Measurements from ENCODE around the gene NOS3. TPM values are rescaled to one million over a fixed set of nuclear protein-coding genes. Genes with fewer than 3 reads are reported as not detected.
A peak's percentile ranks its signal among the peaks of the same experiment; 100 is the strongest.

NOS3 gene
- total and polyA plus RNA-seq, 2 of the 13 experiments (the other 11 are each of a cell fraction or from before 2014, with no cell fraction given): 3.7 to 7.5 TPM

DNA sequence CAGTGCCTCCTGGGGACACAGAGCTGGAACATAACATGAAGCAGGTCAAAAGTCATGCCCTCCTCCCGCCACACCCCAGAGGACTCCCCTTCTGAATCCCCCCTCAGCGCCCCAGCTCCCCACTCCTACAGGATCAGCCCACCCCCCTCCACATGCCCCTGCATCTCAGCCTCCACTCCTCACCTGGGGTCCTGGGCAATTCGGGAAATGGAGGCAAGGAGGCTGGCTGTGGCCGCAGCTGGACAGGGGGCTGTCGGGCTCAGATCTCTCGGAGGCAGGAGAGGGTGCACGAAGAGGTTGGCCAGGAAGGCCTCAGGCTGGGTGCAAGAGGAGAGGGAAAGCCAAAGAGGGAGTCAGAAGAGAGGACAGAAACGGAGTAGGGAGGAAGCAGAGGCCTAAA, 25.7 kb downstream of the NOS3 start:
- Histone ChIP-seq H3K27me3 (ENCODE audit: control insufficient read depth in 1 of 2, insufficient read depth in 2 of 2, low read length in 2 of 2) (peaks cover 9 to 33% of the 10 kb centered on the region in 2 experiments), H3K9me3 (ENCODE audit: low read length) (no peaks in the 10 kb centered on the region), H3K4me1 (ENCODE audit: insufficient read depth, low read length) (peaks cover 56% of the 10 kb centered on the region), H3K27ac (ENCODE audit: extremely low read length, insufficient read depth, low read length) (no peak overlapping the region), H3K4me3 (replicated peaks in 1 of 3; ENCODE audit: insufficient read depth in 1 of 3, low read depth in 2 of 3, low read length in 3 of 3) (no peak overlapping the region), H2AFZ (ENCODE audit: low read length) (no peak overlapping the region), H3K36me3 (replicated peaks in 1 of 2; ENCODE audit: control insufficient read depth in 1 of 2, insufficient read depth in 2 of 2, low read length in 2 of 2) (no peaks in the 10 kb centered on the region; a peak in 1 of 5 replicates), H3K9ac (ENCODE audit: insufficient read depth, low read depth, low read length) (no peak overlapping the region), H3K79me2 (ENCODE audit: insufficient read depth, low read length) (no peaks in the 10 kb centered on the region), H3K4me2 (ENCODE audit: low read depth, low read length) (no peak overlapping the region), H4K20me1 (ENCODE audit: insufficient read depth, low read length) (no peaks in the 10 kb centered on the region)
- FAIRE-seq: no peak
- BruUV-seq (replicated peaks): no TSS peak
- no peak for ATAC-seq
- POLR2A ChIA-PET: no interaction called here
- 52% methylated on average over 7 of the region's 8 CpGs for WGBS (ENCODE audit: low lambda C conversion rate)
- no peak for DNase-seq (ENCODE audit: low spot score)
- in situ Hi-C loops (cut with HindIII; ENCODE audit: extremely low pct_ligation_motif_present, low pct_unique_long_range_greater_than_20kb) (no loop called here), intact Hi-C loops (cut with micrococcal nuclease; ENCODE audit: unreplicated experiment) (no loop called here)
- CTCF ChIA-PET (ENCODE audit: low intra/inter-chr PET ratio, low total read pairs): no interaction called here
- TF ChIP-seq ATF7-NPFF (CRISPR knock-in tag; IDR thresholded peaks at IDR 0.05; ENCODE audit: low read depth): no peak
- TF ChIP-seq GLI4 (CRISPR knock-in tag; IDR thresholded peaks at IDR 0.05; ENCODE audit: borderline replicate concordance): no peak
- TF ChIP-seq REL (CRISPR knock-in tag; conservative IDR thresholded peaks at IDR 0.05): 0 out of 2 replicates have a peak, but pooled peaks have one; percentile 9

DNA sequence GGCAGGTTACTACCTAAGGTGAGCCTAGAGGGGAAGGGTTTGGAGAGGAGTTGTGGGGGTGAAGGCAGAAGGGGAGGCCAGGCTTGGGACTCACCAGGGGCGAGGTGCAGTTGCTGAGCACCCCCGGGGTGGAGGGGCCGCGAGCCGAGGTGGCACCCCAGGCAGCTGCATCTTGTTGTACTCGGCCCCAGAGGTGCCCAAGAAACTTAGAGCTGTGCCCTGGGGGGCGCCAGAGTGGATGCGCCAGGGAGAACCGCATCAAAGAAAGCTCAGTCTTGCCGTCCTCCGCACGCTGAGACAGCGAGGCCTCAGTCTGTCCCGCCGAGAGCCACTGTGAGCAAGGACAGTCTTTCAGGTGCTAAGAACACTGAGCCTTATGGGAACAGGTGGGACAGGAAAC, 26.1 kb downstream of the NOS3 start:
- no peak for FAIRE-seq
- POLR2A ChIA-PET: no interaction called here
- TF ChIP-seq THAP11 (CRISPR knock-in tag; IDR thresholded peaks at IDR 0.05) (no peak), ZNF749 (CRISPR knock-in tag; IDR thresholded peaks at IDR 0.05; ENCODE audit: borderline replicate concordance) (no peak), ZNF10 (CRISPR knock-in tag; IDR thresholded peaks at IDR 0.05; ENCODE audit: borderline replicate concordance, low read depth) (no peak), CREB1 (IDR thresholded peaks at IDR 0.05) (no peak), CREB1 (CRISPR knock-in tag; IDR thresholded peaks at IDR 0.05) (no peak), ZNF30 (CRISPR knock-in tag; IDR thresholded peaks at IDR 0.05) (no peak), ZNF3 (CRISPR knock-in tag; IDR thresholded peaks at IDR 0.05) (no peak), RXRB (CRISPR knock-in tag; IDR thresholded peaks at IDR 0.05; ENCODE audit: borderline replicate concordance) (no peak), ZNF274 (CRISPR knock-in tag; IDR thresholded peaks at IDR 0.05) (no peak), FOXC1 (CRISPR knock-in tag; IDR thresholded peaks at IDR 0.05; ENCODE audit: borderline replicate concordance) (no peak), NR2F6 (IDR thresholded peaks at IDR 0.05) (no peak), NR2F6 (CRISPR knock-in tag; IDR thresholded peaks at IDR 0.05) (no peak)
- TF ChIP-seq, protein P1, sequence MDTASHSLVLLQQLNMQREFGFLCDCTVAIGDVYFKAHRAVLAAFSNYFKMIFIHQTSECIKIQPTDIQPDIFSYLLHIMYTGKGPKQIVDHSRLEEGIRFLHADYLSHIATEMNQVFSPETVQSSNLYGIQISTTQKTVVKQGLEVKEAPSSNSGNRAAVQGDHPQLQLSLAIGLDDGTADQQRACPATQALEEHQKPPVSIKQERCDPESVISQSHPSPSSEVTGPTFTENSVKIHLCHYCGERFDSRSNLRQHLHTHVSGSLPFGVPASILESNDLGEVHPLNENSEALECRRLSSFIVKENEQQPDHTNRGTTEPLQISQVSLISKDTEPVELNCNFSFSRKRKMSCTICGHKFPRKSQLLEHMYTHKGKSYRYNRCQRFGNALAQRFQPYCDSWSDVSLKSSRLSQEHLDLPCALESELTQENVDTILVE (CRISPR knock-in tag; IDR thresholded peaks at IDR 0.05): no peak
- TF ChIP-seq, protein P2, sequence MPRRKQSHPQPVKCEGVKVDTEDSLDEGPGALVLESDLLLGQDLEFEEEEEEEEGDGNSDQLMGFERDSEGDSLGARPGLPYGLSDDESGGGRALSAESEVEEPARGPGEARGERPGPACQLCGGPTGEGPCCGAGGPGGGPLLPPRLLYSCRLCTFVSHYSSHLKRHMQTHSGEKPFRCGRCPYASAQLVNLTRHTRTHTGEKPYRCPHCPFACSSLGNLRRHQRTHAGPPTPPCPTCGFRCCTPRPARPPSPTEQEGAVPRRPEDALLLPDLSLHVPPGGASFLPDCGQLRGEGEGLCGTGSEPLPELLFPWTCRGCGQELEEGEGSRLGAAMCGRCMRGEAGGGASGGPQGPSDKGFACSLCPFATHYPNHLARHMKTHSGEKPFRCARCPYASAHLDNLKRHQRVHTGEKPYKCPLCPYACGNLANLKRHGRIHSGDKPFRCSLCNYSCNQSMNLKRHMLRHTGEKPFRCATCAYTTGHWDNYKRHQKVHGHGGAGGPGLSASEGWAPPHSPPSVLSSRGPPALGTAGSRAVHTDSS (CRISPR knock-in tag; conservative IDR thresholded peaks at IDR 0.05): no peak
- TF ChIP-seq, protein P3, sequence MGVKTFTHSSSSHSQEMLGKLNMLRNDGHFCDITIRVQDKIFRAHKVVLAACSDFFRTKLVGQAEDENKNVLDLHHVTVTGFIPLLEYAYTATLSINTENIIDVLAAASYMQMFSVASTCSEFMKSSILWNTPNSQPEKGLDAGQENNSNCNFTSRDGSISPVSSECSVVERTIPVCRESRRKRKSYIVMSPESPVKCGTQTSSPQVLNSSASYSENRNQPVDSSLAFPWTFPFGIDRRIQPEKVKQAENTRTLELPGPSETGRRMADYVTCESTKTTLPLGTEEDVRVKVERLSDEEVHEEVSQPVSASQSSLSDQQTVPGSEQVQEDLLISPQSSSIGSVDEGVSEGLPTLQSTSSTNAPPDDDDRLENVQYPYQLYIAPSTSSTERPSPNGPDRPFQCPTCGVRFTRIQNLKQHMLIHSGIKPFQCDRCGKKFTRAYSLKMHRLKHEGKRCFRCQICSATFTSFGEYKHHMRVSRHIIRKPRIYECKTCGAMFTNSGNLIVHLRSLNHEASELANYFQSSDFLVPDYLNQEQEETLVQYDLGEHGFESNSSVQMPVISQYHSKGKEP (CRISPR knock-in tag; IDR thresholded peaks at IDR 0.05): no peak

More for the DNA sequence above, 26.1 kb downstream of the NOS3 start:
- in situ Hi-C loops (cut with HindIII; ENCODE audit: extremely low pct_ligation_motif_present, low pct_unique_long_range_greater_than_20kb): no loop called here
- ATAC-seq: no peak
- H3K9me3 ChIP-seq (ENCODE audit: low read length): no peaks in the 10 kb centered on the region
- no peak overlapping the region for H2AFZ ChIP-seq (ENCODE audit: low read length)
- no TSS peak for BruUV-seq (replicated peaks)
- CTCF ChIA-PET (ENCODE audit: low intra/inter-chr PET ratio, low total read pairs): no interaction called here
- peaks cover 56% of the 10 kb centered on the region for H3K4me1 ChIP-seq (ENCODE audit: insufficient read depth, low read length)
- H3K36me3 ChIP-seq (replicated peaks in 1 of 2; ENCODE audit: control insufficient read depth in 1 of 2, insufficient read depth in 2 of 2, low read length in 2 of 2): no peaks in the 10 kb centered on the region; a peak in 1 of 5 replicates
- H3K4me2 ChIP-seq (ENCODE audit: low read depth, low read length): no peak overlapping the region
- no peaks in the 10 kb centered on the region for H4K20me1 ChIP-seq (ENCODE audit: insufficient read depth, low read length)
- peaks cover 9 to 36% of the 10 kb centered on the region in 2 experiments for H3K27me3 ChIP-seq (ENCODE audit: control insufficient read depth in 1 of 2, insufficient read depth in 2 of 2, low read length in 2 of 2)
- DNase-seq (ENCODE audit: low spot score): no peak
- intact Hi-C loops (cut with micrococcal nuclease; ENCODE audit: unreplicated experiment): no loop called here
- H3K27ac ChIP-seq (ENCODE audit: extremely low read length, insufficient read depth, low read length): no peak overlapping the region
- H3K9ac ChIP-seq (ENCODE audit: insufficient read depth, low read depth, low read length): no peak overlapping the region
- H3K4me3 ChIP-seq (replicated peaks in 1 of 3; ENCODE audit: insufficient read depth in 1 of 3, low read depth in 2 of 3, low read length in 3 of 3): peak overlapping the region in 1 of 3 experiments; percentile 70; a peak in 1 of 6 replicates
- no peaks in the 10 kb centered on the region for H3K79me2 ChIP-seq (ENCODE audit: insufficient read depth, low read length)
- 29% methylated on average over 15 of the region's 15 CpGs for WGBS (ENCODE audit: low lambda C conversion rate)
